Umbilical cord (tissue), 2 donors: ENCODE measurements around the gene TCEANC2. TPM values are rescaled to one million over a fixed set of nuclear protein-coding genes. Genes with fewer than 3 reads are reported as not detected.
"Not testable (repeated sequence)": the region's sequence is repeated elsewhere in the genome, so short reads cannot be mapped to it uniquely, and the experiment has no call there.

Source experiments
- DNase-seq: peaks from one replicate; pipeline ENCODE4 v3.0.0-alpha.2; 2015; ENCODE audit warnings: low spot score
- total RNA-seq: library from RNA; depleted of rRNA; stranded (reverse); fragments of >200 nt; gene quantifications from one replicate; pipeline ENCODE4 v1.2.3, GENCODE V29; 2014; ENCODE audit warnings: low replicate concordance; ENCODE audit not compliant: insufficient read depth

The TCEANC2 gene
- total RNA-seq = 8.7 TPM

- DNase-seq = peak; percentile 100
Measured at GRCh38 chr1:54052934-54053744, at the start of gene TCEANC2, which contains the start of gene TMEM59. Gene TCEANC2, plus strand, starts transcription at chr1:54053608. Its CDS starts 815 bp downstream, at chr1:54054423. Gene TMEM59, minus strand, starts transcription at chr1:54053204. Its CDS starts 16 bp downstream, at chr1:54053188.

- not testable (repeated sequence) for DNase-seq
Measured at GRCh38 chr1:54003750-54004480, 49.5 kb upstream of the TCEANC2 start.

- no peak for DNase-seq
Measured at GRCh38 chr1:54004481-54005049, 48.8 kb upstream of the TCEANC2 start.

GRCh38 chr1:54006508-54006907 lies 46.9 kb upstream of the TCEANC2 start:
- no peak for DNase-seq

- DNase-seq = no peak
Measured at GRCh38 chr1:54007613-54008012, 45.8 kb upstream of the TCEANC2 start.

- DNase-seq = no peak
Measured at GRCh38 chr1:54008876-54009275, 44.5 kb upstream of the TCEANC2 start.

- no peak for DNase-seq
Measured at GRCh38 chr1:54009406-54009805, 44.0 kb upstream of the TCEANC2 start.

GRCh38 chr1:54010415-54011117 lies 42.8 kb upstream of the TCEANC2 start:
- DNase-seq = no peak

GRCh38 chr1:54011316-54012007 lies 41.9 kb upstream of the TCEANC2 start:
- DNase-seq = no peak

GRCh38 chr1:54012008-54012325 lies 41.4 kb upstream of the TCEANC2 start:
- no peak for DNase-seq

- DNase-seq = no peak
Measured at GRCh38 chr1:54012863-54013262, 40.5 kb upstream of the TCEANC2 start.

GRCh38 chr1:54013393-54014008 lies 39.9 kb upstream of the TCEANC2 start:
- DNase-seq = no peak

GRCh38 chr1:54014009-54014629 lies 39.3 kb upstream of the TCEANC2 start:
- DNase-seq = no peak

- no peak for DNase-seq
Measured at GRCh38 chr1:54016343-54017282, 36.8 kb upstream of the TCEANC2 start.

- no peak for DNase-seq
Measured at GRCh38 chr1:54017979-54018378, 35.4 kb upstream of the TCEANC2 start, which contains the start of gene LDLRAD1. Gene LDLRAD1, minus strand, starts transcription at chr1:54018186. Its CDS starts 74 bp downstream, at chr1:54018112.

- no peak for DNase-seq
Measured at GRCh38 chr1:54018635-54019034, 34.8 kb upstream of the TCEANC2 start.

- DNase-seq = not testable (repeated sequence)
Measured at GRCh38 chr1:54019562-54020176, 33.7 kb upstream of the TCEANC2 start.

GRCh38 chr1:54024358-54024757 lies 29.1 kb upstream of the TCEANC2 start:
- no peak for DNase-seq

GRCh38 chr1:54024811-54025210 lies 28.6 kb upstream of the TCEANC2 start:
- not testable (repeated sequence) for DNase-seq
